Suprapubic skin (tissue), 4 donors: ENCODE data around the gene NUP210L.

Experiments
- CTCF ChIP-seq, 2 donors: fragments of 200-600 bp in 1 of 2; fragments of 450-650 bp in 1 of 2; sonication (generic) in 1 of 2; IDR thresholded peaks; one replicate each; pipeline ENCODE4 v1.5.1; 2016 to 2019; ENCODE audit warnings: antibody characterized with exemption in 2 of 2, mild to moderate bottlenecking in 1 of 2, moderate library complexity in 1 of 2
- EP300 ChIP-seq: sonication (generic); formaldehyde crosslinking; IDR thresholded peaks from one replicate; pipeline ENCODE4 v1.6.1; 2017; ENCODE audit warnings: antibody characterized with exemption
- POLR2A ChIP-seq, 2 donors: fragments of 450-650 bp; IDR thresholded peaks; one replicate each; pipeline ENCODE4 v1.6.1; 2017; ENCODE audit warnings: antibody characterized with exemption in 2 of 2, mild to moderate bottlenecking in 2 of 2, moderate library complexity in 2 of 2
- POLR2AphosphoS5 ChIP-seq, 3 donors: sonication (generic); formaldehyde crosslinking; IDR thresholded peaks; one replicate each; pipeline ENCODE4 v1.6.1; 2017; ENCODE audit warnings: antibody characterized with exemption in 3 of 3

DNA sequence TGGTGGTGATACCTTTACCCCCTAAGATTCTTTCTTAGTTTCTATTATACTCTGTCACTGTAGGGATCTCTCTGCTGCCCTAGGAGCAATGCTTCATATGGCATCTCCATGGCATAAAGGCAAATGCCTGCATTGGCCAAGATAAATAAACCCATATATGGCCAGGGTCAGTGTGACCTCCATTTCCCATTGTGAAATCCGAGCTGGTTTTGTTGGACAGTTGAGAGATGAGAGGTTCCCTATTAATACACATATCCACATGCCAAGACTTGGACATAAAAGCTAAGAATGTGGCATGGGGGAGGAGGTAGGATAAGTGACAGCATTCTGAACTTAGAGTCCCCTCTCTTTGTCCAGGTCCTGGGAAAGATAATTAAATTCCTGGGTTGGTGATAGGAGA, 35.7 kb upstream of the NUP210L start:
- TF ChIP-seq CTCF (IDR thresholded peaks at IDR 0.05) (no peak), POLR2A (IDR thresholded peaks at IDR 0.05) (no peak), EP300 (no peak), POLR2AphosphoS5 (IDR thresholded peaks at IDR 0.05) (no peak)
